ENCODE measurements around the gene ACVR1. TPM values are rescaled to one million over a fixed set of nuclear protein-coding genes. Genes with fewer than 3 reads are reported as not detected.

ACVR1 gene
- 30.8 and 42.9 TPM in 2 replicates for total RNA-seq
- 57.1 and 72.1 TPM in 2 replicates for polyA plus RNA-seq
- polyA plus RNA-seq (2012): 40.3 and 51.3 TPM in 2 replicates
- polyA minus RNA-seq (ENCODE audit: low replicate concordance): 151 and 156 TPM in 2 replicates

DNA sequence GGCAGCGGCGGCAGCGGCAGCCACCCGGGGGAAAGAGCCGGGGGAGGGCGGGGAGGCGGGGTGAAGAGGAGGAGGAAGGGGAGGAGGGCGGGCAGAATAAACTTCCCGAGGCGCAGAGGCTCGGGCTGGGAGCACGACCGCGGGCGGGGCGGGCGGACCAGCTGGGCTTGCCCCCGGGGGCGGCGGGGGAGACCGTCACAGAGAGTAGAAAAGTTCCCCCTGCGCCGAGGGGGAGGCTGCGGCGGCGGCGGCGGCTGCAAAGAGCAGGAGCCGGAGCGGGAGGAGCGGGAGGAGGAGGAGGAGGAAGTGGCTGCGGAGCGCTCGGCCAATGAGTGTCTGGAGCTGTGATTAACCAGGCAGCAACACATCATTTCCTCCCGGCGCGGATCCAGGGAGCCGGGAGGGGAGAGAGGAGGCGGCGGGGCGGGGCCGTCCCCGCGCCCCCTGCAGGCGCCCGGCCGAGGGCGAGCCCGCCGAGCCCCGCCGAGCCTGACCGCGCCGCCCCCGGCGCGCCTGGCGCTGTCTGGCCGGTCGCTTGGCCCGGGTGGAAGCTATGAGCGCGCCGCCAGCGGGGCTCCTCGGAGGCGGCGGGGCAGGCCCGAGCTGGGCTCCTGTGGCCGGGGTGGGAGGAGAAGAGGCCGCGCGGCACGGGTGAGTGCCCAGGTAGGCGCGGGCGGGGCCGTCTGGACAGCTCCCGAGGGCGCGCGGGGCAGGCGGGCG, at the start of gene ACVR1:
TSS of gene ACVR1 (minus strand) at position 265 of the 720 bp plus-strand sequence. CDS start 76,837 bp downstream, outside the sequence.
- Histone ChIP-seq H3K9me3 (ENCODE audit: control insufficient read depth, insufficient read depth, low read depth, low read length) (no peaks in the 10 kb centered on the region), H4K20me1 (ENCODE audit: control insufficient read depth, extremely low read depth, insufficient read depth, low read length) (no peaks in the 10 kb centered on the region), H2AFZ (ENCODE audit: low read length) (peak within 1 kb of the TSS; percentile 98), H3K4me3 (replicated peaks in 1 of 4; ENCODE audit: control extremely low read depth in 1 of 4, insufficient read depth in 1 of 4, low read depth in 3 of 4, low read length in 4 of 4) (peak within 1 kb of the TSS; percentile 74 to 90 (median 78)), H3K4me1 (ENCODE audit: control insufficient read depth, extremely low read depth, insufficient read depth, low read length) (peaks cover 6% of the 10 kb centered on the region), H3K36me3 (ENCODE audit: control insufficient read depth, insufficient read depth, low read length) (no peaks in the 10 kb centered on the region), H3K27ac (ENCODE audit: insufficient read depth, low read length) (peak within 1 kb of the TSS; percentile 88), H3K9ac (ENCODE audit: insufficient read depth, low read length) (peak within 1 kb of the TSS; percentile 82), H3K4me2 (ENCODE audit: extremely low read depth, insufficient read depth, low read length) (peak within 1 kb of the TSS; percentile 95), H3K79me2 (ENCODE audit: control insufficient read depth, insufficient read depth, low read length) (peaks cover 34% of the 10 kb centered on the region), H3K27me3 (ENCODE audit: control insufficient read depth, insufficient read depth, low read length) (no peaks in the 10 kb centered on the region)
- peak; percentile 98 to 99 for DNase-seq (ENCODE audit: low read depth in 2 of 2)
- TF ChIP-seq CTCF (conservative IDR thresholded peaks at IDR 0.05 in 1 of 2, IDR thresholded peaks at IDR 0.05 in 1 of 2; ENCODE audit: low read depth in 1 of 2, low read length in 2 of 2) (no peak), EZH2 (IDR thresholded peaks at IDR 0.05; ENCODE audit: low read length, missing control alignments) (no peak)

GRCh38 chr2:157925071-157925470, 48.9 kb upstream of the ACVR1 start:
- TF ChIP-seq EZH2 (IDR thresholded peaks at IDR 0.05; ENCODE audit: low read length, missing control alignments) (no peak), CTCF (conservative IDR thresholded peaks at IDR 0.05 in 1 of 2, IDR thresholded peaks at IDR 0.05 in 1 of 2; ENCODE audit: low read depth in 1 of 2, low read length in 2 of 2) (no peak)
- Histone ChIP-seq H3K4me3 (replicated peaks in 1 of 4; ENCODE audit: control extremely low read depth in 1 of 4, insufficient read depth in 1 of 4, low read depth in 3 of 4, low read length in 4 of 4) (no peak overlapping the region), H3K27me3 (ENCODE audit: control insufficient read depth, insufficient read depth, low read length) (no peaks in the 10 kb centered on the region), H3K4me1 (ENCODE audit: control insufficient read depth, extremely low read depth, insufficient read depth, low read length) (no peaks in the 10 kb centered on the region), H3K36me3 (ENCODE audit: control insufficient read depth, insufficient read depth, low read length) (no peaks in the 10 kb centered on the region), H3K9ac (ENCODE audit: insufficient read depth, low read length) (no peak overlapping the region), H3K4me2 (ENCODE audit: extremely low read depth, insufficient read depth, low read length) (no peak overlapping the region), H3K27ac (ENCODE audit: insufficient read depth, low read length) (no peak overlapping the region), H4K20me1 (ENCODE audit: control insufficient read depth, extremely low read depth, insufficient read depth, low read length) (no peaks in the 10 kb centered on the region), H3K79me2 (ENCODE audit: control insufficient read depth, insufficient read depth, low read length) (no peaks in the 10 kb centered on the region), H2AFZ (ENCODE audit: low read length) (no peak overlapping the region), H3K9me3 (ENCODE audit: control insufficient read depth, insufficient read depth, low read depth, low read length) (no peaks in the 10 kb centered on the region)
- DNase-seq (ENCODE audit: low read depth in 2 of 2): no peak

GRCh38 chr2:157923598-157924217, 47.6 kb upstream of the ACVR1 start:
- H3K79me2 ChIP-seq (ENCODE audit: control insufficient read depth, insufficient read depth, low read length): no peaks in the 10 kb centered on the region

More at GRCh38 chr2:157923598-157924217, 47.6 kb upstream of the ACVR1 start:
- Histone ChIP-seq H4K20me1 (ENCODE audit: control insufficient read depth, extremely low read depth, insufficient read depth, low read length) (no peaks in the 10 kb centered on the region), H3K36me3 (ENCODE audit: control insufficient read depth, insufficient read depth, low read length) (no peaks in the 10 kb centered on the region), H2AFZ (ENCODE audit: low read length) (no peak overlapping the region), H3K4me2 (ENCODE audit: extremely low read depth, insufficient read depth, low read length) (no peak overlapping the region), H3K4me1 (ENCODE audit: control insufficient read depth, extremely low read depth, insufficient read depth, low read length) (no peaks in the 10 kb centered on the region), H3K27me3 (ENCODE audit: control insufficient read depth, insufficient read depth, low read length) (no peaks in the 10 kb centered on the region), H3K27ac (ENCODE audit: insufficient read depth, low read length) (no peak overlapping the region), H3K9ac (ENCODE audit: insufficient read depth, low read length) (no peak overlapping the region), H3K9me3 (ENCODE audit: control insufficient read depth, insufficient read depth, low read depth, low read length) (no peaks in the 10 kb centered on the region), H3K4me3 (replicated peaks in 1 of 4; ENCODE audit: control extremely low read depth in 1 of 4, insufficient read depth in 1 of 4, low read depth in 3 of 4, low read length in 4 of 4) (no peak overlapping the region)
- no peak for TF ChIP-seq CTCF (conservative IDR thresholded peaks at IDR 0.05 in 1 of 2, IDR thresholded peaks at IDR 0.05 in 1 of 2; ENCODE audit: low read depth in 1 of 2, low read length in 2 of 2)
- no peak for TF ChIP-seq EZH2 (IDR thresholded peaks at IDR 0.05; ENCODE audit: low read length, missing control alignments)
- DNase-seq (ENCODE audit: low read depth in 2 of 2): peak in 1 of 2 donors; percentile 8
